Measurements from ENCODE around the gene MYRIP.

Gene MYRIP

DNA sequence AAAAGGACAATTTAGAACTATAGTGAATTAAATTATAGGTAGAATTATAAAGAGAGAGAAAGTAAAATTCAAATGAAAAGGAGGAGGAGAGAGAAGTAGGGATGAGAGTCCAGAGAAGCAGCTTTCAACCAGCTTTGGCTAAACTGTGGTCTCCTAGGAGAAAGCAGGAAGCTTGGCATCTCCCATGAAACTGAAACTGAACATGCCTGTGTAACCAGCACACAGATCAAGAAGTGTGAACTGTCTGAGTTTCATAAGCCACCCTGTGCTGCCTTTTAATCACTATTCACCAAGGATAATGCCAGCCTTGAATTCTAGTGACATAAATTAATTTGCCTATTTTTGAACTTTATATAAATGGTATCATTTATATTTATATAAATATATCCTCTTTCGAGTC lies 128.5 kb downstream of the MYRIP start:
- Histone ChIP-seq H2AFZ (ENCODE audit: low read length) (no peak overlapping the region), H4K8ac (ENCODE audit: low read depth, low read length) (no peak overlapping the region), H3K14ac (ENCODE audit: low read length) (no peak overlapping the region), H4K91ac (ENCODE audit: low read depth, low read length, poor library complexity) (no peak overlapping the region), H3K4me1 (ENCODE audit: control insufficient read depth in 2 of 2, insufficient read depth in 1 of 2, low read depth in 1 of 2, low read length in 2 of 2) (no peaks in the 10 kb centered on the region), H3K23ac (ENCODE audit: low read depth, low read length, poor library complexity) (no peak overlapping the region), H3K4me2 (ENCODE audit: insufficient read depth, low read length, poor library complexity, severe bottlenecking) (no peak overlapping the region), H2BK120ac (ENCODE audit: low read depth, low read length) (no peak overlapping the region), H3K4ac (ENCODE audit: low read length) (no peak overlapping the region), H3K9ac (ENCODE audit: low read depth, low read length, poor library complexity) (no peak overlapping the region), H2BK5ac (ENCODE audit: low read length) (no peak overlapping the region), H2BK15ac (ENCODE audit: low read length) (no peak overlapping the region), H3K27ac (replicated peaks; ENCODE audit: low read length) (no peak overlapping the region), H3K79me1 (ENCODE audit: low read depth, low read length) (no peaks in the 10 kb centered on the region), H3K4me3 (ENCODE audit: low read length in 2 of 2) (no peak overlapping the region), H3K9me3 (replicated peaks in 1 of 2; ENCODE audit: control insufficient read depth in 2 of 2, insufficient read depth in 1 of 2, low read depth in 1 of 2, low read length in 2 of 2) (no peaks in the 10 kb centered on the region), H2BK12ac (ENCODE audit: low read length) (no peak overlapping the region), H3K18ac (ENCODE audit: low read length) (no peak overlapping the region), H3K36me3 (replicated peaks in 1 of 2; ENCODE audit: control insufficient read depth in 2 of 2, insufficient read depth in 2 of 2, low read length in 2 of 2) (no peaks in the 10 kb centered on the region), H3K27me3 (ENCODE audit: control insufficient read depth in 3 of 3, insufficient read depth in 3 of 3, low read depth in 1 of 3, low read length in 3 of 3) (no peaks in the 10 kb centered on the region), H2AK5ac (ENCODE audit: low read depth, low read length) (no peak overlapping the region)
- no CpG with 5 or more reads among the region's 1 CpG for WGBS, 2 donors (ENCODE audit: extremely low coverage in 2 of 2, insufficient read length in 2 of 2, insufficient replicate concordance in 1 of 2)
- DNase-seq (ENCODE audit: low spot score) = no peak

DNA sequence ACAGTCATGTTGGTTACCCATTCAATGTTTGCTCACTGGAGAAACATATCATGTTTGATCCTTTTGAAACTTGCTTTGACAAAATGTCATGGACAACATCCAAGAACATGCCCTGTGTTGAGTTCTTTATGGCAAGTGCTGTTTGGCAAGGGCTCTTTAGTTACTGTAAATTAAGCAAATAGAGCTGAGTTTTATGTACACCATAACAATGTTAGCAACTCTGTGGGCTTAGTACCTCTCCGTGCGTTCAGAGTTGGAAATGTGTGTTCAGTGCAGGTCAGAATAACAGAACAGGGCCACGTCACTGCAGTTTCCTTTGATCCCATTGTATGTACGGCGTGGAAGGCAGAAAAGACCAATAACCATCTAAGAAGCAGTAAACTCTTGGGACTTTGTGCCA lies 132.5 kb downstream of the MYRIP start:
- H4K8ac ChIP-seq (ENCODE audit: low read depth, low read length) = no peak overlapping the region
- no peak overlapping the region for H3K9ac ChIP-seq (ENCODE audit: low read depth, low read length, poor library complexity)
- H3K4me3 ChIP-seq (ENCODE audit: low read length in 2 of 2) = no peak overlapping the region
- H2AK5ac ChIP-seq (ENCODE audit: low read depth, low read length) = no peak overlapping the region
- WGBS, 2 donors (ENCODE audit: extremely low coverage in 2 of 2, insufficient read length in 2 of 2, insufficient replicate concordance in 1 of 2) = no CpG with 5 or more reads among the region's 5 CpGs
- H3K14ac ChIP-seq (ENCODE audit: low read length) = no peak overlapping the region
- no peak overlapping the region for H3K23ac ChIP-seq (ENCODE audit: low read depth, low read length, poor library complexity)
- H2BK5ac ChIP-seq (ENCODE audit: low read length) = no peak overlapping the region
- H3K27me3 ChIP-seq (ENCODE audit: control insufficient read depth in 3 of 3, insufficient read depth in 3 of 3, low read depth in 1 of 3, low read length in 3 of 3) = no peaks in the 10 kb centered on the region
- H3K4me1 ChIP-seq (ENCODE audit: control insufficient read depth in 2 of 2, insufficient read depth in 1 of 2, low read depth in 1 of 2, low read length in 2 of 2) = no peaks in the 10 kb centered on the region
- H2BK15ac ChIP-seq (ENCODE audit: low read length) = no peak overlapping the region
- H4K91ac ChIP-seq (ENCODE audit: low read depth, low read length, poor library complexity) = no peak overlapping the region
- no peak overlapping the region for H3K4me2 ChIP-seq (ENCODE audit: insufficient read depth, low read length, poor library complexity, severe bottlenecking)
- no peaks in the 10 kb centered on the region for H3K79me1 ChIP-seq (ENCODE audit: low read depth, low read length)
- no peaks in the 10 kb centered on the region for H3K9me3 ChIP-seq (replicated peaks in 1 of 2; ENCODE audit: control insufficient read depth in 2 of 2, insufficient read depth in 1 of 2, low read depth in 1 of 2, low read length in 2 of 2)
- H2AFZ ChIP-seq (ENCODE audit: low read length) = no peak overlapping the region
- DNase-seq (ENCODE audit: low spot score) = no peak
- H3K4ac ChIP-seq (ENCODE audit: low read length) = no peak overlapping the region
- H3K18ac ChIP-seq (ENCODE audit: low read length) = no peak overlapping the region
- H2BK12ac ChIP-seq (ENCODE audit: low read length) = no peak overlapping the region
- no peaks in the 10 kb centered on the region for H3K36me3 ChIP-seq (replicated peaks in 1 of 2; ENCODE audit: control insufficient read depth in 2 of 2, insufficient read depth in 2 of 2, low read length in 2 of 2)
- no peak overlapping the region for H3K27ac ChIP-seq (replicated peaks; ENCODE audit: low read length)
- H2BK120ac ChIP-seq (ENCODE audit: low read depth, low read length) = no peak overlapping the region

DNA sequence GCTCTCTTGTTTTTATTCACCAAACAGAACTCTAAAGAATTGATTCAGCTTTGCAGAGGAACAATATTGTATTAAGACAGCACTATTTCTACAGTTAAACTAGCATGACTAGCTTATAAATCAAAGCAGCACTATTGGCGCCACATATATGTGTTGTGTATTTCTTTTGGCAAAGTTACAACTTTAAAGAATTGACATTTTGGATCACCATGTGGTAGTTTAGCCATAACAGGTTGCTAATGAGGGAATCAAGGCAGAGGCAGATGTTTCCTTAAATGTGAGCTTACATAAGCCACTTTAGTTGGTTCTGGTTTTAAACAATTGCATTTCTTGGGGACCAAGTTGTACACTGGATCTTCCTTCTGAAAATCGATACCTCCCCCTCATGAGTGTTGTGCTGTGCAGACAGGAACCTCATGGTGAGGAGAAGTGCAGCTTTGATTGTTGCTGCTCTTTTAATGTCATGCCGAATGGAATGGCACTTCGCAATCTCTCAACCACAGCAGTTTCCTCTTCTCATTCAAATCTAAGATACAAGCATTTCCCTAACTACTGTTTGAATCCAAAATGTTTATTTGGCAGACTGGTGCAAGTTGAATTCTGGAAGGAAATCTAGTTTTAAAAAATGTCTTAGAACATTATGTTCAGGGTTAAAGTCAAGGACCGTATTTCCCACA lies 151.2 kb downstream of the MYRIP start:
- Histone ChIP-seq H4K91ac (ENCODE audit: low read depth, low read length, poor library complexity) (no peak overlapping the region), H2AFZ (ENCODE audit: low read length) (no peak overlapping the region), H3K9me3 (replicated peaks in 1 of 2; ENCODE audit: control insufficient read depth in 2 of 2, insufficient read depth in 1 of 2, low read depth in 1 of 2, low read length in 2 of 2) (no peaks in the 10 kb centered on the region), H3K23ac (ENCODE audit: low read depth, low read length, poor library complexity) (no peak overlapping the region), H3K4ac (ENCODE audit: low read length) (no peak overlapping the region), H3K14ac (ENCODE audit: low read length) (no peak overlapping the region), H2BK15ac (ENCODE audit: low read length) (no peak overlapping the region), H3K27me3 (ENCODE audit: control insufficient read depth in 3 of 3, insufficient read depth in 3 of 3, low read depth in 1 of 3, low read length in 3 of 3) (no peaks in the 10 kb centered on the region), H3K4me1 (ENCODE audit: control insufficient read depth in 2 of 2, insufficient read depth in 1 of 2, low read depth in 1 of 2, low read length in 2 of 2) (no peaks in the 10 kb centered on the region), H3K27ac (replicated peaks; ENCODE audit: low read length) (no peak overlapping the region), H2AK5ac (ENCODE audit: low read depth, low read length) (no peak overlapping the region), H3K4me2 (ENCODE audit: insufficient read depth, low read length, poor library complexity, severe bottlenecking) (no peak overlapping the region), H2BK120ac (ENCODE audit: low read depth, low read length) (no peak overlapping the region), H3K4me3 (ENCODE audit: low read length in 2 of 2) (no peak overlapping the region), H2BK12ac (ENCODE audit: low read length) (no peak overlapping the region), H3K79me1 (ENCODE audit: low read depth, low read length) (no peaks in the 10 kb centered on the region), H2BK5ac (ENCODE audit: low read length) (no peak overlapping the region), H3K9ac (ENCODE audit: low read depth, low read length, poor library complexity) (no peak overlapping the region), H3K36me3 (replicated peaks in 1 of 2; ENCODE audit: control insufficient read depth in 2 of 2, insufficient read depth in 2 of 2, low read length in 2 of 2) (no peaks in the 10 kb centered on the region), H4K8ac (ENCODE audit: low read depth, low read length) (no peak overlapping the region), H3K18ac (ENCODE audit: low read length) (no peak overlapping the region)
- no peak for DNase-seq (ENCODE audit: low spot score)
- WGBS, 2 donors (ENCODE audit: extremely low coverage in 2 of 2, insufficient read length in 2 of 2, insufficient replicate concordance in 1 of 2) = no CpG with 5 or more reads among the region's 5 CpGs

DNA sequence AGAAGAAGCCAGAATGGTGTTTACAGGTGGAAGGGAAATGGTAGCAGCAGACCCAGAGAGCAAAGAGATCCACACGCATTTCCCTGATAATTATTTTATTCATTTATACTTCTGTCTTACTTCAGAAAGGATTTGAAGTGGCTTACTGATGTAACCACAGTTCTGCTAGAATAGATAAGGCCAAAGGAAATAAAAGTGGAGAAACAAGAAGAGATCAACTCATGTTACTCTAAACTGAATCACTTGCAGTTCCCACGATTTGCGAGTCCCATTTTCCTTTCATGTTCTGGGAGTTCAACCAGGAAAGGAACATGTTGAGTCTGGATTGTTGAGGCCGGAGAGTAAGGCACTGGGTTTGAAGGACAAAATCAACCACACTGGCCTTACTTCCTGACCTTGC lies 151.8 kb downstream of the MYRIP start:
- Histone ChIP-seq H3K9ac (ENCODE audit: low read depth, low read length, poor library complexity) (no peak overlapping the region), H2BK120ac (ENCODE audit: low read depth, low read length) (no peak overlapping the region), H3K14ac (ENCODE audit: low read length) (no peak overlapping the region), H2BK12ac (ENCODE audit: low read length) (no peak overlapping the region), H4K8ac (ENCODE audit: low read depth, low read length) (no peak overlapping the region), H3K27ac (replicated peaks; ENCODE audit: low read length) (no peak overlapping the region), H3K36me3 (replicated peaks in 1 of 2; ENCODE audit: control insufficient read depth in 2 of 2, insufficient read depth in 2 of 2, low read length in 2 of 2) (no peaks in the 10 kb centered on the region), H2AFZ (ENCODE audit: low read length) (no peak overlapping the region), H3K4me2 (ENCODE audit: insufficient read depth, low read length, poor library complexity, severe bottlenecking) (no peak overlapping the region), H3K79me1 (ENCODE audit: low read depth, low read length) (no peaks in the 10 kb centered on the region), H3K4ac (ENCODE audit: low read length) (no peak overlapping the region), H2BK5ac (ENCODE audit: low read length) (no peak overlapping the region), H3K27me3 (ENCODE audit: control insufficient read depth in 3 of 3, insufficient read depth in 3 of 3, low read depth in 1 of 3, low read length in 3 of 3) (no peaks in the 10 kb centered on the region), H4K91ac (ENCODE audit: low read depth, low read length, poor library complexity) (no peak overlapping the region), H3K4me3 (ENCODE audit: low read length in 2 of 2) (no peak overlapping the region), H2BK15ac (ENCODE audit: low read length) (no peak overlapping the region), H3K4me1 (ENCODE audit: control insufficient read depth in 2 of 2, insufficient read depth in 1 of 2, low read depth in 1 of 2, low read length in 2 of 2) (no peaks in the 10 kb centered on the region), H3K9me3 (replicated peaks in 1 of 2; ENCODE audit: control insufficient read depth in 2 of 2, insufficient read depth in 1 of 2, low read depth in 1 of 2, low read length in 2 of 2) (no peaks in the 10 kb centered on the region), H2AK5ac (ENCODE audit: low read depth, low read length) (no peak overlapping the region), H3K23ac (ENCODE audit: low read depth, low read length, poor library complexity) (no peak overlapping the region), H3K18ac (ENCODE audit: low read length) (no peak overlapping the region)
- no peak for DNase-seq (ENCODE audit: low spot score)
- no CpG with 5 or more reads among the region's 4 CpGs for WGBS, 2 donors (ENCODE audit: extremely low coverage in 2 of 2, insufficient read length in 2 of 2, insufficient replicate concordance in 1 of 2)
